Epithelial cell of prostate (primary cell): ENCODE results near the gene TNNT3.

Experiments used
- DNase-seq: peaks from one replicate; pipeline ENCODE4 v3.0.0-alpha.2; 2011; ENCODE audit warnings: low read depth, low spot score
- H3K27ac ChIP-seq: fragments of 450-650 bp; 2 replicates; pipeline ENCODE4 v1.5.1; 2017; ENCODE audit warnings: mild to moderate bottlenecking

Gene TNNT3

GRCh38 chr11:1946812-1947484 lies 27.4 kb downstream of the TNNT3 start, which contains the start of gene MRPL23:
TSS of gene MRPL23 (plus strand) at chr11:1947332. CDS start at chr11:1947363, 31 bp downstream.
- no peak for DNase-seq
- no peak within 1 kb of the TSS for H3K27ac ChIP-seq

DNA sequence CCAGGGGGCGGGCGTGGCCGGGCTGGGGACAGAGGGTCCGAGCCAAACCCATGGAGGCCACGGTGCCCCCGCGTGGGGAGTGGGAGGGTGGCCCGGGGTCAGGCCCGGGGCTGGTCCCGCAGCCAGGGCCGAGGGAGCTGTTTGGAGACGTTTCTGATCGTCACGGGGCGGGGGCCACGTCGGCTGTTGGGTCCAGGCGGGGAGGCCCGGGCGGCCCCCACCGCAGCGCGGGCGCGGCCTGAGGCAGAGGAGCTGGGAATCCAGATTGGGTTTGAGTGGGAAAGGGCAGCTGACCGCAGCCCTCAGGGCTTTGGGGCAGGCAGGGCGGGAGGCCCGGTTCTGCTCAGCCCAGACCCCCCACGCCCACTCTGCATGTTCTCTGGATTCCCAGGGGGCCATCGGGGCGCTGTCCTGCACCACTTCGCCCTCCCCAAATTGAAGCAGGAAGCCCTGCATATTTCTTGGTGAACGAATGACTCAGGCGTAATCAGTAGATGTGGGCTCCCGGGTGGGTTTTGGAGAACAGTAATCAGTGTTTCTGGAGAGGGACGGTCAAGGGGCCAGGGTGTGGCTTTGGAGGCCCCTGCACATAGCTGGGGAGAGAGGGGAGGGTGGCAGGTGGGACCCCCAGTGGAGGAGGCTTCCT lies 28.2 kb downstream of the TNNT3 start:
- no peak overlapping the region for H3K27ac ChIP-seq
- no peak for DNase-seq

- DNase-seq: no peak
- H3K27ac ChIP-seq: no peak overlapping the region
Observed at GRCh38 chr11:1948389-1948788, 28.9 kb downstream of the TNNT3 start.

GRCh38 chr11:1949302-1949701 lies 29.8 kb downstream of the TNNT3 start:
- H3K27ac ChIP-seq: no peak overlapping the region
- no peak for DNase-seq

- DNase-seq: no peak
- H3K27ac ChIP-seq: no peak overlapping the region
Observed at GRCh38 chr11:1949922-1950321, 30.4 kb downstream of the TNNT3 start.

GRCh38 chr11:1952806-1953482 lies 33.4 kb downstream of the TNNT3 start:
- H3K27ac ChIP-seq: no peak overlapping the region

GRCh38 chr11:1953489-1954266 lies 34.2 kb downstream of the TNNT3 start:
- DNase-seq: no peak
- H3K27ac ChIP-seq: no peak overlapping the region

More at GRCh38 chr11:1952806-1953482, 33.4 kb downstream of the TNNT3 start:
- no peak for DNase-seq

DNA sequence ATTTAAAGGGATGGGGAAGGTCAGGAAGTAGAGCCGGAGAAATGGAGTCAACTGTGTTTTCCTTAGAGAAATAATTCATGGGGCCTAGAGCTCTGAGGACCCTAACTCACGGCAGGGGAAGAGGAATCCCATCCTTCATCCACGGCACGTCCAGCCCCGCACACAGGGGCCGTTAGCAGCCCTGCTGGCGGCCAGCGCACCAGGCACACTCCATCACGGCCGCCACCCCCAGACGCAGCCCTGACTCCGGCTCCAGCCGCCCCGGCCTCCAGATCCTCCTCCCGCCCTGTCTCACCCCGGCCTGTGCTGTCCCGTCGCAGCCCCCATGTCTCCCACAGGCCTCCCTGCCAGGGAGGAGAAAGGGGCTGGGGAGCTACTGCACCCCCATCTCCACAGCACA lies 38.9 kb downstream of the TNNT3 start:
- no peak for DNase-seq

GRCh38 chr11:1959786-1960185 lies 40.3 kb downstream of the TNNT3 start:
- H3K27ac ChIP-seq: no peak overlapping the region

More for the DNA sequence above, 38.9 kb downstream of the TNNT3 start:
- no peak overlapping the region for H3K27ac ChIP-seq

DNA sequence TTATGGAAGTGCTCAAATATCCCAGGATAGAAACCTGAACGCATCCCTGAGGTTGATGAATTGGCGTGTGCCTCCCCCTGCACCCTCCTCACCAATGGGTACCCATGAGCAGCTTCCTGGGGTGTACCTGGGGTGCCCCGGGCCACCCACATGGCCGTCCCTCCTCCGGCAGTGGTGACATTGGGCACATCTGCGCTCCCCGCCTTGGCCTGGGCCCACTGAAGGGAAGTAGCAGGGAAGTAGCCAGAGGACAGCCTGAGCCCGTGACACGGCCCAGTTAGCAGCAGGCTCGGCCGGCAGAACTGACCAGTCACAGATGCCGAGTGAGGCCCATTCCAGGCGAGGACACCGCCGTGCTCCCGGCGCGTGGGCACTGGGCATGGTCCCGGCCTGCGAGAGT lies 44.4 kb downstream of the TNNT3 start:
- no peak overlapping the region for H3K27ac ChIP-seq
- no peak for DNase-seq

More at GRCh38 chr11:1959786-1960185, 40.3 kb downstream of the TNNT3 start:
- DNase-seq: no peak

DNA sequence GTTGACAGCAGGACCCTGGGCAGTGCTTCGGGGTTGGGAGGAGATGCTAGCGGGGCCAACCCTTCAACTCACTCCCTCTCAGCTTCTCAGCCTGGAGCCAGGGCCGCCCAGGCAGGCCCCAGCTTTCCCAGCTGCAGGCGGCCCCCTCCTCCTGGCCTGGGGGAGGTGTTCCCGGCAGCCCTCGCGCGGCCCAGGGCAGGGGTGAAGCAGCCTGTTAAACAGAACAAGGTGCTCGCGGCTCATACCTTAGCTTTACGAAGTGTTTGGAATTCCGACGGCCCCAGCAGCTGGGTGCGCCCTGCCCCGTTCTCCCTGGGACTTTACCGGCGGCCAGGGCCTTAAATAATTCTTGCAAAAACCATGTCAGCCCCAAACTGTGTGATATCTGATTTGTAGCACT lies 44.8 kb downstream of the TNNT3 start:
- no peak for DNase-seq
- no peak overlapping the region for H3K27ac ChIP-seq

DNA sequence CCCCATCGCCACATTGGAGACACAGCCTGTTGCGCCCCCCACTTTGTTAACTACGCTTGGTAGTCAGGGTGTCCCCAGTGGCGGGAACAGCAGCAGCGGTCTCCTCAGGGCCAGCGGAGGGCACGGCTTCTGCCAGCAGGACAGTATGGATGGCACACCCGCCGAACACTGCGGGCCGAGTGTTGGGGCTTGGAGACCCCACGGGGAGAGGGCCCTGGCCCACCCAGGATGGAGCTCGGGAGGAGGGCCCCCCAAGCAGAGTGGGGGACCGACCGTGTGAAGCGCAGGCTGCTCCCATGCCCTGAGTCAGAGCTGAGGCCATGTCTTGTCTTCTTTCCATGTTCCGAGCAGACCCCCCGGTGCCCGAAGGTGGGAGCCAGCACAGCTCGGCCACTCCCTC lies 45.5 kb downstream of the TNNT3 start:
- DNase-seq: no peak
- H3K27ac ChIP-seq: no peak overlapping the region

- no peak overlapping the region for H3K27ac ChIP-seq
- no peak for DNase-seq
Observed at GRCh38 chr11:1966531-1966930, 47.0 kb downstream of the TNNT3 start.

GRCh38 chr11:1967641-1968225 lies 48.2 kb downstream of the TNNT3 start:
- no peak for DNase-seq
- H3K27ac ChIP-seq: no peak overlapping the region

GRCh38 chr11:1968454-1969002 lies 49.0 kb downstream of the TNNT3 start:
- no peak for DNase-seq
- H3K27ac ChIP-seq: no peak overlapping the region

DNA sequence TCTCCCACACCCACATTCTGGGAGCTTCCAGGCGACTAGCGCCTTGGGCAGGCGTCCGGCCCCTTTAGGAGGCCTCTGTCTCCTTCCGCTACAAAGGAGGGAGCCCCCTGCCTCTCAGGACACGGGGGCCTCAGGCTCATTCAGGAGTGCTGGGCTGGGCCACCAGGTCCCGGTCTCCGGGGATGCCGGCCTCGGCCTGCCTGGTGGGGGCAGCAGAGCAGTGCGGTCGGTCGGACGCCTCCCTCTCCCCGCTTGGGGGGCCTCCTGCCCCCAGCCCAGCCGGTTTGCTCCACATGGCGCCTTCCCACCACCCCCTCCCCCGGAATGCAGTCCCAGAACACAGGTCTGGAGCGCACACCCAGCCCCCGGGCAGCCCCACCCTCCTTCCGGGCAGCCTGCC lies 49.5 kb downstream of the TNNT3 start:
- no peak for DNase-seq
- H3K27ac ChIP-seq: no peak overlapping the region

DNA sequence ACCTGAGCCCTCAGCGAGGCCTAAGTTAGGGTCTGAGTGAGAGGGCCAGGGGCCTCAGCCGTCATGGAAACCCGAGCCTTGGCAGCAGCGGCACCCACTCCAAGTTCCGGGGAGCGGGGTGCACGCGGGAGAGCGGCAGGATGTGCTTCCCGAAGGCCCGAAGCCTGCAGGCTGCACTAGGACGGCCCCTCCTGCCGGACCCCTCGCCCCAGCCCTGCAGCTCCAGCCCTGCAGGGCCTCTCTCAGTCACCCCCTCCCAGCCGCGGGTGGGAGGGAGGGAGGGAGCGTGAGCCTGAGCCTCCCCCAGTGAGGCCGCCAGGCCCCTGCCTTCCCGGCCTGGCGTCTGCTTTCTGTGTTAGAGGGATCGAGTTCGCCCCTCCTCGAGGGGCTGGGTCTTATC lies 50.3 kb downstream of the TNNT3 start:
- DNase-seq: no peak

GRCh38 chr11:1970956-1971355 lies 51.5 kb downstream of the TNNT3 start:
- H3K27ac ChIP-seq: no peak overlapping the region
- DNase-seq: no peak

More for the DNA sequence above, 50.3 kb downstream of the TNNT3 start:
- no peak overlapping the region for H3K27ac ChIP-seq

DNA sequence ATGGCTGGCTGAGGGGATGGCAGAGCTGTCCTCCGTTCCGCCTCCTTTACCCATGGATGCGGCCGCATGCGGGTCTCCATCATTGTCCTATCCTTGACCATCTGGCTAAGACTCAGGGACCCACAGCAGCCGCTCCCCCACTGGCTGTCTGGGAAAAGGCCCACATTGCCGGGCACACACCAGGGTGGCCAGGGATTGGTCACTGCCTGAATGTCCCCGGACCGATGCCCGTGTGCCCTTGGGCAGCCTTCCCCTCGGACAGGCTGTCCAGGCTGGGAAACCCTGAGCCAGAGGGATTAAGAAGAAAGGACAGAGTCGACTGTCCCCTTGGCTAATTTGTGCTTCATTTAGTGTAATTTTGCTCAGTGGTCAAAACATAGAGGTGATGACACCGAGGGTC lies 55.7 kb downstream of the TNNT3 start:
- no peak overlapping the region for H3K27ac ChIP-seq
- no peak for DNase-seq
